HEK293 (cell line): ENCODE measurements around the gene SEPTIN5.

Source experiments
- EGR2 ChIP-seq: fragments of 450-650 bp; formaldehyde crosslinking; IDR thresholded peaks from 2 replicates; pipeline ENCODE4 v1.5.1; 2016; ENCODE audit warnings: low read depth, missing biosample characterization, missing genetic modification characterization
- KLF8 ChIP-seq: fragments of 450-650 bp; formaldehyde crosslinking; IDR thresholded peaks from 2 replicates; pipeline ENCODE4 v1.5.1; 2016; ENCODE audit warnings: missing biosample characterization, missing genetic modification characterization
- PRDM1 ChIP-seq: fragments of 450-650 bp; formaldehyde crosslinking; IDR thresholded peaks from 2 replicates; pipeline ENCODE4; 2016; ENCODE audit warnings: missing biosample characterization, missing genetic modification characterization
- YY1 ChIP-seq: fragments of 450-650 bp; formaldehyde crosslinking; IDR thresholded peaks from 2 replicates; pipeline ENCODE4 v1.5.1; 2018; ENCODE audit warnings: missing biosample characterization, missing genetic modification characterization
- ZBTB11 ChIP-seq: fragments of 450-650 bp; formaldehyde crosslinking; conservative IDR thresholded peaks from 2 replicates; pipeline ENCODE4 v1.5.1; 2016; ENCODE audit warnings: low read depth, missing biosample characterization, missing genetic modification characterization
- ZBTB20 ChIP-seq: fragments of 450-650 bp; formaldehyde crosslinking; IDR thresholded peaks from 2 replicates; pipeline ENCODE4 v1.5.1; 2016; ENCODE audit warnings: missing biosample characterization, missing genetic modification characterization
- ZBTB26 ChIP-seq: fragments of 450-650 bp; formaldehyde crosslinking; optimal IDR thresholded peaks from 2 replicates; pipeline ENCODE3; 2016; ENCODE audit warnings: missing biosample characterization, mild to moderate bottlenecking, missing genetic modification characterization
- ZEB2 ChIP-seq: fragments of 450-650 bp; formaldehyde crosslinking; IDR thresholded peaks from 2 replicates; pipeline ENCODE4 v1.5.1; 2016; ENCODE audit warnings: missing biosample characterization, missing genetic modification characterization
- ZIC2 ChIP-seq: fragments of 450-650 bp; formaldehyde crosslinking; IDR thresholded peaks from 2 replicates; pipeline ENCODE4 v1.5.1; 2016; ENCODE audit warnings: missing biosample characterization, missing genetic modification characterization
- ZNF324 ChIP-seq: fragments of 450-650 bp; formaldehyde crosslinking; IDR thresholded peaks from 2 replicates; pipeline ENCODE4 v1.5.1; 2016; ENCODE audit warnings: missing biosample characterization, missing genetic modification characterization
- ZNF664 ChIP-seq: fragments of 450-650 bp; formaldehyde crosslinking; IDR thresholded peaks from 2 replicates; pipeline ENCODE4 v1.5.1; 2016; ENCODE audit warnings: missing biosample characterization, missing genetic modification characterization
- ZNF670 ChIP-seq: fragments of 450-650 bp; formaldehyde crosslinking; IDR thresholded peaks from 2 replicates; pipeline ENCODE4 v1.5.1; 2016; ENCODE audit warnings: missing biosample characterization, missing genetic modification characterization, low read depth
- ZNF777 ChIP-seq: fragments of 450-650 bp; formaldehyde crosslinking; IDR thresholded peaks from 2 replicates; pipeline ENCODE4 v1.5.1; 2017; ENCODE audit warnings: missing biosample characterization, missing genetic modification characterization, borderline replicate concordance
- TF ChIP-seq, protein P1 (sequence below): fragments of 450-650 bp; formaldehyde crosslinking; conservative IDR thresholded peaks from 2 replicates; pipeline ENCODE4 v1.5.1; 2016; ENCODE audit warnings: low read depth, missing biosample characterization, missing genetic modification characterization
- TF ChIP-seq, protein P2 (sequence below): fragments of 450-650 bp; formaldehyde crosslinking; IDR thresholded peaks from 2 replicates; pipeline ENCODE4 v1.5.1; 2016; ENCODE audit warnings: missing biosample characterization, missing genetic modification characterization

The SEPTIN5 gene

DNA sequence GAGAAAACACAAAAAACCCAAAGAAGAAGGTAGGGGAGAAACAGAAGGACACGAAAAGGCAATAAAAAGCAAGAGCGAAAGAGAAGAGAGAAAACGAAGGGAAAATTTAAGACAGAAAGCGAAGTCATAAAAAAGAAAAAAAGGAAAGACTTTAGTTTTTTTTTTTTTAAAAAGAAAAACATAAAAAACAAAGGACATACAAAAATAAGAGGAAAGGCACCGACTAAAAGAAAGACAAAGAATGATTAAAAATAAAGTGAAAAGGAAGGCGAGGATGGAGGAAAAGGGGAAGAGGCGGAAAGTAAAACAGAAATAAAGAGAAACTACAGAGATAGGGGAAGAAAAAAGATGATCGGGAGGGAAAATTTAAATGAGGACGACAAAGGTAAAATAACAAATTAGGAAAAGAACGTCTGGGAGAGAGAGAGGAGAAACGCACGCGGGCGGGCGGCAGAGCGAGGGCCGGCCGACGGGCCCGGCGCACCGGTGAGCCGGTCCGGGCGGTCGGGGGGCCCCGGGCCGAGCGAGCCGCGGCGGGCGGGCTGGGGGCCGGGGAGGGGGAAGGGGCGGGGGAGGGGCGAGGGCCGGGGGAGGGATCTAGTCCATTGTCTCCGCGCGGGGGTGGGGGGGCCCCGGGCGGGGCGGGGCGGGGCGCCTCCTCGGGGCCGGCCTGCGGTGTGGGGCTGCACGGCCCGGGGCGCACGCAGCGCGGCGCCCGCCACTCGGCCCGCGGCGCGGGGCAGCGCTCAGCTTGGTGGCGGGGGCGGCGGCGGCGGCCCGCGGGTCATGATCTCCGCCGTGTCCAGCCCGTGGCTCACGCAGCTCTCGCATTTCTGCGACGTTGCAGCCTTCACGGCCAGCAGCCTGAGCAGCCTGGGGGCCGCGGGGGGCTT, 46.0 kb downstream of the SEPTIN5 start, which contains the start of gene TBX1 (continued):
- TF ChIP-seq EGR2 (tag by site-specific recombination) (0 out of 2 replicates have a peak, but pooled peaks have one; percentile 2), ZBTB20 (peak; percentile 27; the same call in 1 of the 2 replicates), ZNF777 (tag by site-specific recombination) (peak; percentile 25; the same call in 1 of the 2 replicates), ZNF324 (tag by site-specific recombination) (no peak), ZBTB11 (tag by site-specific recombination) (peak; percentile 33; the same call in 1 of the 2 replicates), YY1 (tag by site-specific recombination) (no peak), ZEB2 (tag by site-specific recombination) (0 out of 2 replicates have a peak, but pooled peaks have one; percentile 28), ZNF670 (tag by site-specific recombination) (no peak), ZBTB26 (tag by site-specific recombination) (peak; percentile 29), ZIC2 (tag by site-specific recombination) (0 out of 2 replicates have a peak, but pooled peaks have one; percentile 10), KLF8 (tag by site-specific recombination) (peak; percentile 53; the same call in 1 of the 2 replicates), ZNF664 (tag by site-specific recombination) (peak; percentile 55), PRDM1 (tag by site-specific recombination) (peak; percentile 100)
- TF ChIP-seq, protein P1, sequence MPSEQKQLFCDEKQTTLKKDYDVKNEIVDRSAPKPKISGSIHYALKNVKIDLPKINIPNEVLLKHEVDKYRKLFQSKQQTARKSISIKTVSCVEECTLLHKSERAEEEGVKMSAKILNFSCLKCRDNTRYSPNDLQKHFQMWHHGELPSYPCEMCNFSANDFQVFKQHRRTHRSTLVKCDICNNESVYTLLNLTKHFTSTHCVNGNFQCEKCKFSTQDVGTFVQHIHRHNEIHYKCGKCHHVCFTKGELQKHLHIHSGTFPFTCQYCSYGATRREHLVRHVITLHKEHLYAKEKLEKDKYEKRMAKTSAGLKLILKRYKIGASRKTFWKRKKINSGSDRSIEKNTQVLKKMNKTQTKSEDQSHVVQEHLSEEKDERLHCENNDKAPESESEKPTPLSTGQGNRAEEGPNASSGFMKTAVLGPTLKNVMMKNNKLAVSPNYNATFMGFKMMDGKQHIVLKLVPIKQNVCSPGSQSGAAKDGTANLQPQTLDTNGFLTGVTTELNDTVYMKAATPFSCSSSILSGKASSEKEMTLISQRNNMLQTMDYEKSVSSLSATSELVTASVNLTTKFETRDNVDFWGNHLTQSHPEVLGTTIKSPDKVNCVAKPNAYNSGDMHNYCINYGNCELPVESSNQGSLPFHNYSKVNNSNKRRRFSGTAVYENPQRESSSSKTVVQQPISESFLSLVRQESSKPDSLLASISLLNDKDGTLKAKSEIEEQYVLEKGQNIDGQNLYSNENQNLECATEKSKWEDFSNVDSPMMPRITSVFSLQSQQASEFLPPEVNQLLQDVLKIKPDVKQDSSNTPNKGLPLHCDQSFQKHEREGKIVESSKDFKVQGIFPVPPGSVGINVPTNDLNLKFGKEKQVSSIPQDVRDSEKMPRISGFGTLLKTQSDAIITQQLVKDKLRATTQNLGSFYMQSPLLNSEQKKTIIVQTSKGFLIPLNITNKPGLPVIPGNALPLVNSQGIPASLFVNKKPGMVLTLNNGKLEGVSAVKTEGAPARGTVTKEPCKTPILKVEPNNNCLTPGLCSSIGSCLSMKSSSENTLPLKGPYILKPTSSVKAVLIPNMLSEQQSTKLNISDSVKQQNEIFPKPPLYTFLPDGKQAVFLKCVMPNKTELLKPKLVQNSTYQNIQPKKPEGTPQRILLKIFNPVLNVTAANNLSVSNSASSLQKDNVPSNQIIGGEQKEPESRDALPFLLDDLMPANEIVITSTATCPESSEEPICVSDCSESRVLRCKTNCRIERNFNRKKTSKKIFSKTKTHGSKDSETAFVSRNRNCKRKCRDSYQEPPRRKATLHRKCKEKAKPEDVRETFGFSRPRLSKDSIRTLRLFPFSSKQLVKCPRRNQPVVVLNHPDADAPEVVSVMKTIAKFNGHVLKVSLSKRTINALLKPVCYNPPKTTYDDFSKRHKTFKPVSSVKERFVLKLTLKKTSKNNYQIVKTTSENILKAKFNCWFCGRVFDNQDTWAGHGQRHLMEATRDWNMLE = 0 out of 2 replicates have a peak, but pooled peaks have one; percentile 32
- TF ChIP-seq, protein P2, sequence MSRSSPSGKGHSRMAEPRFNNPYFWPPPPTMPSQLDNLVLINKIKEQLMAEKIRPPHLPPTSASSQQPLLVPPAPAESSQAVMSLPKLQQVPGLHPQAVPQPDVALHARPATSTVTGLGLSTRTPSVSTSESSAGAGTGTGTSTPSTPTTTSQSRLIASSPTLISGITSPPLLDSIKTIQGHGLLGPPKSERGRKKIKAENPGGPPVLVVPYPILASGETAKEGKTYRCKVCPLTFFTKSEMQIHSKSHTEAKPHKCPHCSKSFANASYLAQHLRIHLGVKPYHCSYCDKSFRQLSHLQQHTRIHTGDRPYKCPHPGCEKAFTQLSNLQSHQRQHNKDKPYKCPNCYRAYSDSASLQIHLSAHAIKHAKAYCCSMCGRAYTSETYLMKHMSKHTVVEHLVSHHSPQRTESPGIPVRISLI (tag by site-specific recombination) = 0 out of 2 replicates have a peak, but pooled peaks have one; percentile 71
- TF ChIP-seq, all 188 proteins: peak for 23
